ENCODE measurements around the gene MYO18B.

MYO18B gene

DNA sequence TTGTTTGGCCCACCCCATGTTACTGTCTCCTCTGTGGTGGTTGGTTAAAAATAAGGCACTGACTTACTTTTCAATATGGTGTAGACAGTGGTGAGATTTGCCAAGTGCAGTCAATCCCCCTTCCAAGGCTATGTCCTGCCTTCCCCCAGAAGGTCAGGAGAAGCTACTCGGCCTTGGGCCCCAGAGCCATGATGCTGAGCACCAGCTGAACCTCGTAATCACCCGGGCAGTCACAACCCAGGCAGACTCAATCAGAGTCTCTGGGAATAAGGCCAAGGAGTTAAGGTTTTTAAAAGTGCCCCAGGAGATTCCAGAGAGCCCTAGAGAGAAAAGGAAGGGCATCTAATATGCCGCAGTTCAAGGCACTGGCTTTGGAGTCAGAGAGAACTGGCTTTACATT lies 23.8 kb downstream of the MYO18B start:
- H3K27me3 ChIP-seq (replicated peaks; ENCODE audit: insufficient read depth, low read length), result peaks cover 48% of the 10 kb centered on the region
- TF ChIP-seq EZH2 (optimal IDR thresholded peaks at IDR 0.05; ENCODE audit: low read depth, low read length), result no peak
- no peak for TF ChIP-seq EZH2phosphoT487 (IDR thresholded peaks at IDR 0.05; ENCODE audit: low read length)
- TF ChIP-seq, protein P1, sequence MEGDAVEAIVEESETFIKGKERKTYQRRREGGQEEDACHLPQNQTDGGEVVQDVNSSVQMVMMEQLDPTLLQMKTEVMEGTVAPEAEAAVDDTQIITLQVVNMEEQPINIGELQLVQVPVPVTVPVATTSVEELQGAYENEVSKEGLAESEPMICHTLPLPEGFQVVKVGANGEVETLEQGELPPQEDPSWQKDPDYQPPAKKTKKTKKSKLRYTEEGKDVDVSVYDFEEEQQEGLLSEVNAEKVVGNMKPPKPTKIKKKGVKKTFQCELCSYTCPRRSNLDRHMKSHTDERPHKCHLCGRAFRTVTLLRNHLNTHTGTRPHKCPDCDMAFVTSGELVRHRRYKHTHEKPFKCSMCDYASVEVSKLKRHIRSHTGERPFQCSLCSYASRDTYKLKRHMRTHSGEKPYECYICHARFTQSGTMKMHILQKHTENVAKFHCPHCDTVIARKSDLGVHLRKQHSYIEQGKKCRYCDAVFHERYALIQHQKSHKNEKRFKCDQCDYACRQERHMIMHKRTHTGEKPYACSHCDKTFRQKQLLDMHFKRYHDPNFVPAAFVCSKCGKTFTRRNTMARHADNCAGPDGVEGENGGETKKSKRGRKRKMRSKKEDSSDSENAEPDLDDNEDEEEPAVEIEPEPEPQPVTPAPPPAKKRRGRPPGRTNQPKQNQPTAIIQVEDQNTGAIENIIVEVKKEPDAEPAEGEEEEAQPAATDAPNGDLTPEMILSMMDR (IDR thresholded peaks at IDR 0.05; ENCODE audit: low read length), result no peak
- no peak overlapping the region for H3K9ac ChIP-seq (ENCODE audit: low read length)
- H3K4me2 ChIP-seq (ENCODE audit: low read depth, low read length), result no peak overlapping the region
- H3K27ac ChIP-seq (ENCODE audit: low read length), result no peak overlapping the region
- H3K9me2 ChIP-seq (replicated peaks; ENCODE audit: insufficient read depth, low read length), result no peaks in the 10 kb centered on the region
- no peaks in the 10 kb centered on the region for H4K20me1 ChIP-seq (ENCODE audit: insufficient read depth, low read length)
- H3K4me3 ChIP-seq (ENCODE audit: low read length), result no peak overlapping the region
- no peak overlapping the region for H2AFZ ChIP-seq (ENCODE audit: low read length)
- no peaks in the 10 kb centered on the region for H3K9me3 ChIP-seq (replicated peaks; ENCODE audit: insufficient read depth, low read length)
- H3F3A ChIP-seq (ENCODE audit: insufficient read depth, low read length), result no peaks in the 10 kb centered on the region
- no peaks in the 10 kb centered on the region for H3K36me3 ChIP-seq (replicated peaks; ENCODE audit: insufficient read depth, low read length)
- no peaks in the 10 kb centered on the region for H3K4me1 ChIP-seq (ENCODE audit: low read length)
- DNase-seq, result no peak
- H3K79me2 ChIP-seq (ENCODE audit: low read length), result no peaks in the 10 kb centered on the region

DNA sequence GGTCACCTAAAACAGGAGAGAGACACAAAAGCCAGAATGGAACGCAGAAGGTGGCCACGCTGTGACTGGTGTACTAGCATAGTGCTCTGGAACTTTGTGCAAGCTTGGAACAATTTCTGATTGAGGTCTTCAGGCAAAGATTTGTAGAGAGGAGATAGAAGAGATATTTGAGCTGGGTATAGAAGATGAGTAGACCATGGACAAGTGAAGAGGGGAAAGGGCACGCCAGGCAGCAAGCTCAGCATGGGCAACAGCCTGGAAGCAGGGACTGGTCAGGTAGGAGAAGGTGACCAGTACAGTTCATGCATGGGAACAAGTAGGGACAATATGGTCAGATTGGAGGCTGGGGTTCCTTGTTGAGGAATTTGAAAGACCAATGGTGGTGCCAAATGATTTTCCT lies 24.4 kb downstream of the MYO18B start:
- Histone ChIP-seq H3K9ac (ENCODE audit: low read length) (no peak overlapping the region), H3K9me3 (replicated peaks; ENCODE audit: insufficient read depth, low read length) (no peaks in the 10 kb centered on the region), H3K9me2 (replicated peaks; ENCODE audit: insufficient read depth, low read length) (no peaks in the 10 kb centered on the region), H3K79me2 (ENCODE audit: low read length) (no peaks in the 10 kb centered on the region), H3K4me2 (ENCODE audit: low read depth, low read length) (no peak overlapping the region), H3K36me3 (replicated peaks; ENCODE audit: insufficient read depth, low read length) (no peaks in the 10 kb centered on the region), H2AFZ (ENCODE audit: low read length) (no peak overlapping the region), H3F3A (ENCODE audit: insufficient read depth, low read length) (no peaks in the 10 kb centered on the region), H3K4me3 (ENCODE audit: low read length) (no peak overlapping the region), H3K27ac (ENCODE audit: low read length) (no peak overlapping the region), H4K20me1 (ENCODE audit: insufficient read depth, low read length) (no peaks in the 10 kb centered on the region), H3K4me1 (ENCODE audit: low read length) (no peaks in the 10 kb centered on the region), H3K27me3 (replicated peaks; ENCODE audit: insufficient read depth, low read length) (peaks cover 51% of the 10 kb centered on the region)
- no peak for TF ChIP-seq EZH2 (optimal IDR thresholded peaks at IDR 0.05; ENCODE audit: low read depth, low read length)
- TF ChIP-seq, protein P1 (IDR thresholded peaks at IDR 0.05; ENCODE audit: low read length), result no peak
- TF ChIP-seq EZH2phosphoT487 (IDR thresholded peaks at IDR 0.05; ENCODE audit: low read length), result no peak
- no peak for DNase-seq

DNA sequence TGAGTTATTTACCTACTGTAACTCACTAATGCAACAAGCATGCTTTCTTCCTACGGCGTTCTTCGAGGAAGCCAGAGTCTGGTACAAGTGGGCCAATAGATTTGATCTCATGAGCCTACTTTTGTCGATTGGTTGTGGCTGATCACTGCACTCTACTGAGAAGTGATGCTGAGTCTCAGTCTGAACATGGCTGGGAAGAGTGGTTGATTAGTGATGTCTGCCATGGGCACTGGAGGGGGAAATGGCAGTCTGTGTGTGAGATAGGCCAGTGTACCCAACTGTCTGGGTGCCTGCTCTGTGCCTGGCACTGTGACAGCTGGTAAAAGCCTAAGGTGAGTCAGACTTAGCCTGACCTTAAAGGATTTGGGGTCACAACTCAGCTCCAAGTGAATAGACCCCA lies 28.3 kb downstream of the MYO18B start:
- TF ChIP-seq EZH2 (optimal IDR thresholded peaks at IDR 0.05; ENCODE audit: low read depth, low read length), result no peak
- no peak for TF ChIP-seq EZH2phosphoT487 (IDR thresholded peaks at IDR 0.05; ENCODE audit: low read length)
- TF ChIP-seq, protein P1 (IDR thresholded peaks at IDR 0.05; ENCODE audit: low read length), result no peak
- DNase-seq, result no peak
- Histone ChIP-seq H3K9me2 (replicated peaks; ENCODE audit: insufficient read depth, low read length) (no peaks in the 10 kb centered on the region), H3K4me2 (ENCODE audit: low read depth, low read length) (no peak overlapping the region), H2AFZ (ENCODE audit: low read length) (no peak overlapping the region), H3K9me3 (replicated peaks; ENCODE audit: insufficient read depth, low read length) (no peaks in the 10 kb centered on the region), H3K27me3 (replicated peaks; ENCODE audit: insufficient read depth, low read length) (peaks cover 65% of the 10 kb centered on the region), H3K9ac (ENCODE audit: low read length) (no peak overlapping the region), H3K4me3 (ENCODE audit: low read length) (no peak overlapping the region), H3K4me1 (ENCODE audit: low read length) (no peaks in the 10 kb centered on the region), H3K79me2 (ENCODE audit: low read length) (no peaks in the 10 kb centered on the region), H4K20me1 (ENCODE audit: insufficient read depth, low read length) (no peaks in the 10 kb centered on the region), H3K27ac (ENCODE audit: low read length) (no peak overlapping the region), H3F3A (ENCODE audit: insufficient read depth, low read length) (no peaks in the 10 kb centered on the region), H3K36me3 (replicated peaks; ENCODE audit: insufficient read depth, low read length) (no peaks in the 10 kb centered on the region)
